IMR-90 (cell line): ENCODE data around the gene DEDD2. TPM values are rescaled to one million over a fixed set of nuclear protein-coding genes. Genes with fewer than 3 reads are reported as not detected.

Source experiments
- ATAC-seq: fragments of 200-7000 bp; cut with Tn5 transposase; 2 replicates; pipeline ENCODE4 v1.9.1; 2020; ENCODE audit warnings: low read depth, mild to moderate bottlenecking, moderate library complexity
- BruUV-seq: library from RNA; stranded (reverse); fragments of 400-500 nt; replicated peaks from 2 replicates; lab custom pipeline; 2021; lab: Mats Ljungman, UMichigan
- CTCF ChIA-PET: fragments of 300-600 bp; formaldehyde crosslinking; extraction: SDS; loops from one replicate; lab custom pipeline; 2021; ENCODE audit warnings: antibody characterized with exemption; lab: Yijun Ruan, JAX
- POLR2A ChIA-PET: fragments of 300-600 bp; sonication (Branson Sonifier 250); formaldehyde crosslinking; loops from one replicate; lab custom pipeline; 2022; ENCODE audit warnings: antibody characterized with exemption; ENCODE audit not compliant: unreplicated experiment; lab: Charles Lee
- DNase-seq: peaks from one replicate; pipeline ENCODE4 v3.0.0; 2013
- H2AFZ ChIP-seq: replicated peaks from 2 replicates; pipeline ENCODE3; 2013; ENCODE audit warnings: low read length, mild to moderate bottlenecking; ENCODE audit not compliant: poor library complexity
- H2AK5ac ChIP-seq: 2 replicates; pipeline ENCODE4 v1.6.1; 2013; ENCODE audit warnings: low read depth, low read length, inconsistent platforms
- H2AK9ac ChIP-seq: replicated peaks from 2 replicates; pipeline ENCODE3; 2013; ENCODE audit warnings: mild to moderate bottlenecking, low read depth, low read length, moderate library complexity; ENCODE audit not compliant: poor library complexity
- H2BK120ac ChIP-seq: 2 replicates; pipeline ENCODE4 v1.6.1; 2013; ENCODE audit warnings: low read depth, low read length, inconsistent platforms
- H2BK15ac ChIP-seq: 3 replicates; pipeline ENCODE4 v1.6.1; 2013; ENCODE audit warnings: low read depth, low read length, inconsistent platforms
- H2BK20ac ChIP-seq: 2 replicates; pipeline ENCODE4 v1.6.1; 2013; ENCODE audit warnings: low read depth, mild to moderate bottlenecking, inconsistent platforms, low read length, moderate library complexity
- H2BK5ac ChIP-seq: 2 replicates; pipeline ENCODE4 v1.6.1; 2013; ENCODE audit warnings: mild to moderate bottlenecking, low read depth, low read length, inconsistent platforms; ENCODE audit not compliant: poor library complexity, severe bottlenecking
- H3K14ac ChIP-seq: replicated peaks from 2 replicates; pipeline ENCODE4 v1.6.1; 2013; ENCODE audit warnings: low read depth, low read length, inconsistent platforms
- H3K18ac ChIP-seq: 2 replicates; pipeline ENCODE4 v1.6.1; 2013; ENCODE audit warnings: low read depth, low read length, control low read depth
- H3K23ac ChIP-seq: 2 replicates; pipeline ENCODE4 v1.6.1; 2013; ENCODE audit warnings: low read depth, low read length, inconsistent platforms
- H3K27ac ChIP-seq: 2 replicates; pipeline ENCODE4 v1.5.1; 2013; ENCODE audit warnings: mild to moderate bottlenecking, control low read depth, low read length; ENCODE audit not compliant: insufficient read depth
- H3K27me3 ChIP-seq: 2 replicates; pipeline ENCODE4 v1.6.1; 2013; ENCODE audit warnings: low read length; ENCODE audit not compliant: control insufficient read depth, insufficient read depth
- H3K36me3 ChIP-seq: 2 replicates; pipeline ENCODE4 v1.6.1; 2013; ENCODE audit warnings: low read length, mixed read lengths; ENCODE audit not compliant: control insufficient read depth, insufficient read depth
- H3K4ac ChIP-seq: 2 replicates; pipeline ENCODE4 v1.6.1; 2013; ENCODE audit warnings: low read depth, low read length, inconsistent platforms
- H3K4me1 ChIP-seq: 2 replicates; pipeline ENCODE4 v1.6.1; 2013; ENCODE audit warnings: low read length, mixed read lengths; ENCODE audit not compliant: control insufficient read depth, insufficient read depth
- H3K4me2 ChIP-seq: 2 replicates; pipeline ENCODE4 v1.6.1; 2013; ENCODE audit warnings: low read depth, mild to moderate bottlenecking, control low read depth, low read length, moderate library complexity
- H3K4me3 ChIP-seq: 2 replicates; pipeline ENCODE4 v1.5.1; 2013; ENCODE audit warnings: low read depth, mild to moderate bottlenecking, control low read depth, low read length, moderate library complexity; ENCODE audit not compliant: insufficient read depth
- H3K56ac ChIP-seq: 2 replicates; pipeline ENCODE4 v1.6.1; 2013; ENCODE audit warnings: low read length, inconsistent platforms; ENCODE audit not compliant: insufficient read depth; ENCODE audit errors: extremely low read depth
- H3K79me1 ChIP-seq, 2 experiments: 2 replicates each; pipeline ENCODE4 v1.6.1; 2013; ENCODE audit warnings: low read length in 2 of 2, inconsistent platforms in 1 of 2, low read depth in 1 of 2
- H3K9ac ChIP-seq: 2 replicates; pipeline ENCODE4 v1.6.1; 2013; ENCODE audit warnings: low read depth, low read length, control low read depth
- H3K9me1 ChIP-seq: 2 replicates; pipeline ENCODE4 v1.6.1; 2013; ENCODE audit warnings: low read length, inconsistent platforms; ENCODE audit not compliant: insufficient read depth
- H3K9me3 ChIP-seq: 2 replicates; pipeline ENCODE4 v1.6.1; 2013; ENCODE audit warnings: low read length; ENCODE audit not compliant: control insufficient read depth, insufficient read depth
- H4K20me1 ChIP-seq: 2 replicates; pipeline ENCODE4 v1.6.1; 2013; ENCODE audit warnings: low read length, inconsistent platforms; ENCODE audit not compliant: insufficient read depth
- H4K5ac ChIP-seq: 2 replicates; pipeline ENCODE4 v1.6.1; 2013; ENCODE audit warnings: mild to moderate bottlenecking, low read depth, low read length, control low read depth
- H4K8ac ChIP-seq, 2 experiments: 2 replicates each; pipeline ENCODE4 v1.6.1; 2013; ENCODE audit warnings: low read depth in 2 of 2, low read length in 2 of 2, control low read depth in 1 of 2, inconsistent platforms in 1 of 2
- H4K91ac ChIP-seq: 2 replicates; pipeline ENCODE4 v1.6.1; 2013; ENCODE audit warnings: low read depth, low read length, inconsistent platforms; ENCODE audit not compliant: insufficient read depth
- BHLHE40 ChIP-seq: fragments of 150-350 bp; IDR thresholded peaks from 2 replicates; pipeline ENCODE4 v1.6.1; 2016; ENCODE audit warnings: mild to moderate bottlenecking, low read depth, low read length
- CEBPB ChIP-seq: IDR thresholded peaks from 2 replicates; pipeline ENCODE4 v1.6.1; 2012; ENCODE audit warnings: low read depth, low read length, improper control_type of control experiment
- MAFK ChIP-seq: IDR thresholded peaks from 2 replicates; pipeline ENCODE4 v1.6.1; 2012; ENCODE audit warnings: low read depth, low read length, improper control_type of control experiment
- MXI1 ChIP-seq: IDR thresholded peaks from 2 replicates; pipeline ENCODE4 v1.6.1; 2012; ENCODE audit warnings: low read depth, mild to moderate bottlenecking, low read length, moderate library complexity, borderline replicate concordance
- NFE2L2 ChIP-seq: fragments of 150-350 bp; IDR thresholded peaks from 2 replicates; pipeline ENCODE4 v1.6.1; 2016; ENCODE audit warnings: low read depth, mild to moderate bottlenecking, low read length
- POLR2A ChIP-seq: IDR thresholded peaks from 2 replicates; pipeline ENCODE4 v1.6.1; 2012; ENCODE audit warnings: mild to moderate bottlenecking, low read depth, low read length
- RFX5 ChIP-seq: IDR thresholded peaks from 2 replicates; pipeline ENCODE4 v1.8.0; 2012; ENCODE audit warnings: low read depth, mild to moderate bottlenecking, low read length, moderate library complexity
- SMC3 ChIP-seq: fragments of 150-350 bp; IDR thresholded peaks from 2 replicates; pipeline ENCODE4 v1.6.1; 2016; ENCODE audit warnings: low read depth, mild to moderate bottlenecking, antibody characterized with exemption, low read length, moderate library complexity
- USF2 ChIP-seq: fragments of 150-350 bp; IDR thresholded peaks from 2 replicates; pipeline ENCODE4 v1.6.1; 2017; ENCODE audit warnings: mild to moderate bottlenecking, antibody characterized with exemption, low read length, low read depth
- WGBS, 2 experiments: methylation state at CpG; one replicate each; pipeline versions ENCODE4 v1.1.5 to v1.1.7; 2013; ENCODE audit warnings: missing lambda C conversion rate in 2 of 2; ENCODE audit not compliant: insufficient read length in 1 of 2; ENCODE audit errors: extremely low coverage in 2 of 2; 5-methylcytosine and 5-hydroxymethylcytosine counted together
- dilution Hi-C: fragments of 300-500 bp; cut with HindIII; formaldehyde crosslinking; loops from one replicate; pipeline ENCODE4 v1.14.3; 2018; ENCODE audit warnings: low sequenced_read_pairs; ENCODE audit not compliant: unreplicated experiment
- in situ Hi-C: fragments of 300-500 bp; cut with MboI; formaldehyde crosslinking; loops from 3 replicates; pipeline ENCODE4 v1.14.3; 2019; ENCODE audit warnings: low sequenced_read_pairs, inconsistent platforms, mixed read lengths
- intact Hi-C: fragments of 100-400 bp; cut with micrococcal nuclease; formaldehyde crosslinking; loops from 2 replicates; pipeline ENCODE4 v1.10.0; 2022
- polyA plus RNA-seq, 3 experiments: library from polyadenylated mRNA; depleted of rRNA; stranded (reverse); fragments of >200 nt; gene quantifications; 2 replicates each; pipeline ENCODE4 v1.2.3, GENCODE V29; 2012; ENCODE audit warnings: low replicate concordance in 1 of 3
- total RNA-seq: library from RNA; depleted of rRNA; stranded (reverse); fragments of >200 nt; gene quantifications from 2 replicates; pipeline ENCODE4 v1.2.3, GENCODE V29; 2012

The DEDD2 gene
- total and polyA plus RNA-seq, 2 of the 4 experiments (the other 2 are of a cell fraction) = 8.2 to 21.0 TPM

GRCh38 chr19:42245231-42245630, 27.8 kb upstream of the DEDD2 start:
- intact Hi-C loops (no loop called here), in situ Hi-C loops (no loop called here), dilution Hi-C loops (no loop called here)
- no peak for ATAC-seq
- POLR2A ChIA-PET = no interaction called here
- no peak overlapping the region for H3K14ac ChIP-seq
- H4K20me1 ChIP-seq = peaks cover 23% of the 10 kb centered on the region
- H3K23ac ChIP-seq = 0 out of 2 replicates have a peak overlapping the region, but pooled peaks have one; percentile 13
- H3K27ac ChIP-seq = peak overlapping the region; percentile 29
- peaks cover 15% of the 10 kb centered on the region for H3K36me3 ChIP-seq
- H3K9me1 ChIP-seq = no peaks in the 10 kb centered on the region; the same call in 1 of the 2 replicates
- TF ChIP-seq POLR2A = no peak
- no peak for TF ChIP-seq CEBPB
- TF ChIP-seq BHLHE40 = no peak
- TF ChIP-seq NFE2L2 = no peak
- no peak for TF ChIP-seq MXI1
- TF ChIP-seq RFX5 = no peak
- no peak for TF ChIP-seq MAFK
- TF ChIP-seq SMC3 = no peak
- no peak for TF ChIP-seq USF2
- peak overlapping the region; percentile 12 for H2BK5ac ChIP-seq
- no peaks in the 10 kb centered on the region for H3K27me3 ChIP-seq
- H2AK5ac ChIP-seq = peak overlapping the region; percentile 76
- no peak overlapping the region for H3K4me3 ChIP-seq
- peak overlapping the region; percentile 90 for H2AK9ac ChIP-seq
- peak overlapping the region; percentile 27 to 36; a peak in 3 of 4 replicates for H4K8ac ChIP-seq
- H4K91ac ChIP-seq = no peak overlapping the region
- no peak overlapping the region for H3K4me2 ChIP-seq
- H3K79me1 ChIP-seq = peaks cover 11 to 57% of the 10 kb centered on the region in 2 experiments
- peak overlapping the region; percentile 92 for H2AFZ ChIP-seq
- no peak for DNase-seq
- 0 out of 2 replicates have a peak overlapping the region, but pooled peaks have one; percentile 3 for H4K5ac ChIP-seq
- WGBS, 2 experiments = no CpG with 5 or more reads among the region's 10 CpGs
- no peak overlapping the region for H3K56ac ChIP-seq
- peak overlapping the region; percentile 47; the same call in 1 of the 2 replicates for H3K4ac ChIP-seq
- H2BK20ac ChIP-seq = no peak overlapping the region
- H3K9ac ChIP-seq = 0 out of 2 replicates have a peak overlapping the region, but pooled peaks have one; percentile 12
- H3K4me1 ChIP-seq = peaks cover 8% of the 10 kb centered on the region
- H3K9me3 ChIP-seq = no peaks in the 10 kb centered on the region
- CTCF ChIA-PET = interaction anchor here (0.9 to 5.0 kb wide), 2 partner anchors 25 to 34 kb away, joined by 3 to 29 read pairs; no protein-coding TSS in a partner anchor
- no peak overlapping the region for H2BK120ac ChIP-seq
- no peak overlapping the region for H3K18ac ChIP-seq
- peak overlapping the region; percentile 2; the same call in 1 of the 3 replicates for H2BK15ac ChIP-seq
- no TSS peak for BruUV-seq
